ENCODE measurements around the gene CEP41. TPM values are rescaled to one million over a fixed set of nuclear protein-coding genes. Genes with fewer than 3 reads are reported as not detected.

The CEP41 gene
- total RNA-seq, 2 experiments from 2014 or later, result 16.0 to 18.2 TPM

DNA sequence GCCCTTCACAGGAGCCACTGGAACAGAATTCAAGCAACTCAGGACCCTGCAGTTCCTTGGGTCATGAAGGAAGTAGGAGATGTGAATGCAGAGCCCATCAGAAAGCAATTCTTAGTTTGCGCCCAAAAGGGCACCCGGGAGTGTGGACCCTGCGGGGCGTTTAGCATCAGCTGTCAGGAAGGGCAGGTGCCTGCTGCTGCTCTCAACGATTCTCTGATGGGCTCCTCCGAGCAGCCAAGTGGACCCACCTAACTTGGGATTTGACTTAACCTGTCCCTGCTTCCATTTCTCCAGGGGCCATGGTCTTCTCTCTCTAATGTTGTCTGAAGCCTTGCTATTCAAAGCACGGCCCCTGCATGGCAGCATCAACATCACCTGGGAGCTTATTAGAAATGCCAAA, 79.1 kb downstream of the CEP41 start:
- Mint-ChIP-seq H3K27me3 (ENCODE audit: low read depth) (no peaks in the 10 kb centered on the region), H3K27ac (no peak overlapping the region), H3K4me1 (ENCODE audit: low read depth) (peaks cover 8% of the 10 kb centered on the region), H3K36me3 (ENCODE audit: low read depth) (peaks cover 1% of the 10 kb centered on the region), H3K4me3 (no peak overlapping the region), H3K9me3 (peaks cover 5% of the 10 kb centered on the region)
- intact Hi-C loops (cut with micrococcal nuclease), result loop anchor here (2.0 kb wide), 1 partner anchor 85 kb away; no protein-coding TSS in a partner anchor
- CTCF ChIA-PET, result no interaction called here
- DNase-seq, result no peak

DNA sequence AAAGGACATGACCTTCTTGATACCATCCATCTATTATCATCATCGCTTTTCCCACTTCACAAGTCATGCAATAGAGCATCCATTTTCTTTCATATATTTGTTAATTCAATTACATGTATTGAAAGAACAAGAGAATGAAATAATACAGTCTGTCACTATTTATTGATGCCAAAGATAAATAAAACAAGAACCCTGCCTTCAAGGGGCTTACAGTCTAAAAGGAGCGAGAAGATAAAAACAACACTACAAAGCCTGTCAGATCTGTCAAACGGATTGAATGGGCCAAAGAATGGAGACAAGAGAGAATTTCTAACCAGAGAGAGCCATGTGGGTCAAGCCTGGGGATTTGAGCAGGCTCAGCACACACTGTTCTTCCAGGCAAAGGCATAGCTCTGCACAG, 80.3 kb downstream of the CEP41 start:
- no peaks in the 10 kb centered on the region for H3K36me3 Mint-ChIP-seq (ENCODE audit: low read depth)
- no peaks in the 10 kb centered on the region for H3K27me3 Mint-ChIP-seq (ENCODE audit: low read depth)
- DNase-seq, result no peak
- intact Hi-C loops (cut with micrococcal nuclease), result no loop called here
- CTCF ChIA-PET, result no interaction called here
- no peak overlapping the region for H3K27ac Mint-ChIP-seq
- peaks cover 5% of the 10 kb centered on the region for H3K9me3 Mint-ChIP-seq
- peaks cover 4% of the 10 kb centered on the region for H3K4me1 Mint-ChIP-seq (ENCODE audit: low read depth)
- no peak overlapping the region for H3K4me3 Mint-ChIP-seq

DNA sequence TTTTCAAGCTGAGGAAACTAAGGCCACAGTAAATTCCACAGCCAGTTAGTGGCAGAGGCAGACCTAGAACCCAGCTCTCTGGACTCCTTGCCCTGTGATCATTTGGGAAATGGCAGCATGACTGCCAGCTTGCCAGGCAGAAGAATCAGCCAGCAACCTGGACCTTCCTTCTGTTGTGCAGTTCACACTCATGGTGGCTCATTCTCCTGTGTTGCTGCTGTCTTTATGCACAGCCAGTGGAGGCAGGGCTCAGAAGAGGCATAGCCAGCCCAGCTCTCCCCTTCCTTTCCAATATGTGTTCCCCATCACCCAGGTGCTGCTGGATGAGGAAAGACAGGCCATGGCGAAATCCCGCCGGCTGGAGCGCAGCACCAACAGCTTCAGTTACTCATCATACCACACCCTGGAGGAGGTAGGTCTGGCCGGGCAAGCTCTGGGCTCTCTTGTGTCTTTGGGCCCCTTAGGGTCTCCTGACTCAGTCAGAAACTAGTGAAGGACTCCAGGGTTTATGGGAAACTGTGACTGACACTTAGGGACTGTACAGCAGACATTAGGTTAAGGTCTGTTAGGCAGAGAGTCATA, 81.4 kb downstream of the CEP41 start:
- no peaks in the 10 kb centered on the region for H3K36me3 Mint-ChIP-seq (ENCODE audit: low read depth)
- H3K4me3 Mint-ChIP-seq, result no peak overlapping the region
- H3K9me3 Mint-ChIP-seq, result peaks cover 5% of the 10 kb centered on the region
- CTCF ChIA-PET, result no interaction called here
- H3K27me3 Mint-ChIP-seq (ENCODE audit: low read depth), result no peaks in the 10 kb centered on the region
- H3K27ac Mint-ChIP-seq, result no peak overlapping the region
- no peak for DNase-seq
- peaks cover 4% of the 10 kb centered on the region for H3K4me1 Mint-ChIP-seq (ENCODE audit: low read depth)
- intact Hi-C loops (cut with micrococcal nuclease), result no loop called here

DNA sequence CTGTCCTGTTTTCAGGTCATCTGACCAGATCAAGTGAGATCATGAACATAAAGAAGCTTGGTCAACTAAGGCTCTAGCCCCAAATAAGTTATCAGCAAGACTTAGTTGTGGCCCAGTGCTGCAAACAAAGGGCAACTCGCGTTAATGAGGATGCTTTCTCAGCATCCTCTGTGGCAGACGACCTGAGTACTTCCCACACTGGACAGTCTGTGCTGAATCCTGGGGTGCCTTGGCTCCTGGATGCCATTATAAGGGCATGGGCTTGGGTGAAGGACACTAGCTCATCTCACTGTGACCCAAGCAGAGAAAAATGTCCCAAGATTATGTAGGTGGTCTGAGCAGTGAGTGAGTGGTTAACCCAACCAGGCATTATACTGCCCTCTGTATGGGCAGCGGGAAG, 82.3 kb downstream of the CEP41 start:
- Mint-ChIP-seq H3K27ac (no peak overlapping the region), H3K4me1 (ENCODE audit: low read depth) (peaks cover 3% of the 10 kb centered on the region), H3K36me3 (ENCODE audit: low read depth) (no peaks in the 10 kb centered on the region), H3K27me3 (ENCODE audit: low read depth) (no peaks in the 10 kb centered on the region), H3K4me3 (no peak overlapping the region), H3K9me3 (peaks cover 5% of the 10 kb centered on the region)
- intact Hi-C loops (cut with micrococcal nuclease), result no loop called here
- DNase-seq, result no peak
- CTCF ChIA-PET, result no interaction called here

DNA sequence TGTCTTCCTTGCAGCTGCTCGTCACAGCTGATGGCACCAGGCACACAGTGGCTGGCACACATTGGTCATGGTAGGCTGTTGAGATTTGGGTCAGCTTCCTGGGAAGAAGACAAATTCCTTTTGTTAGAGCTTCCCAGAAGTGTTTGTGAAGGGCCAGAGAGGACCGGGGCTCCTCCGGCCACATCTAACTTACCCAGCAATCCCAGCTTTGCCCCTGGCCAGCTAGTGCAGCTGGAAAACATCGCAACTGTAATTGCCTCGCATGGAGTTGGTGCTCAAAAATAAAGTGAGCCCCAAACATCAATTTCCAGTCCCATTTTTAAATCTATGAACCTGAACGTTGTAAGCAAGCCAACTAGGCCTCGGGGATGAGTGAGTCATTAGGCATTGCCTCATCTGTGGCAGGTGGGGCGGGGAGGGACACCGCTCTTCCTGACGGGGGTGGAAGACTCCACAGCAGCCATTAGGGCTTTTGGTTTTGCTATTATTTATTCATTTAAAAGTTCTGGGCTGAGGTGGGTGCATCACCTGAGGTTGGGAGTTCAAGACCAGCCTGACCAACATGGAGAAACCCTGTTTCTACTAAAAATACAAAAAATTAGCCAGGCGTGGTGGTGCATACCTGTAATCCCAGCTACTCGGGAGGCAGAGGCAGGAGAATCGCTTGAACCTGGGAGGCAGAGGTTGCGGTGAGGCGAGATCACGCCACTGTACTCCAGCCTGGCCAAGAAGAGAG, 83.8 kb downstream of the CEP41 start:
- H3K36me3 Mint-ChIP-seq (ENCODE audit: low read depth), result no peaks in the 10 kb centered on the region
- H3K27me3 Mint-ChIP-seq (ENCODE audit: low read depth), result no peaks in the 10 kb centered on the region
- DNase-seq, result no peak
- no peak overlapping the region for H3K27ac Mint-ChIP-seq
- CTCF ChIA-PET, result no interaction called here
- intact Hi-C loops (cut with micrococcal nuclease), result no loop called here
- H3K4me1 Mint-ChIP-seq (ENCODE audit: low read depth), result peaks cover 2% of the 10 kb centered on the region
- peaks cover 5% of the 10 kb centered on the region for H3K9me3 Mint-ChIP-seq
- no peak overlapping the region for H3K4me3 Mint-ChIP-seq

DNA sequence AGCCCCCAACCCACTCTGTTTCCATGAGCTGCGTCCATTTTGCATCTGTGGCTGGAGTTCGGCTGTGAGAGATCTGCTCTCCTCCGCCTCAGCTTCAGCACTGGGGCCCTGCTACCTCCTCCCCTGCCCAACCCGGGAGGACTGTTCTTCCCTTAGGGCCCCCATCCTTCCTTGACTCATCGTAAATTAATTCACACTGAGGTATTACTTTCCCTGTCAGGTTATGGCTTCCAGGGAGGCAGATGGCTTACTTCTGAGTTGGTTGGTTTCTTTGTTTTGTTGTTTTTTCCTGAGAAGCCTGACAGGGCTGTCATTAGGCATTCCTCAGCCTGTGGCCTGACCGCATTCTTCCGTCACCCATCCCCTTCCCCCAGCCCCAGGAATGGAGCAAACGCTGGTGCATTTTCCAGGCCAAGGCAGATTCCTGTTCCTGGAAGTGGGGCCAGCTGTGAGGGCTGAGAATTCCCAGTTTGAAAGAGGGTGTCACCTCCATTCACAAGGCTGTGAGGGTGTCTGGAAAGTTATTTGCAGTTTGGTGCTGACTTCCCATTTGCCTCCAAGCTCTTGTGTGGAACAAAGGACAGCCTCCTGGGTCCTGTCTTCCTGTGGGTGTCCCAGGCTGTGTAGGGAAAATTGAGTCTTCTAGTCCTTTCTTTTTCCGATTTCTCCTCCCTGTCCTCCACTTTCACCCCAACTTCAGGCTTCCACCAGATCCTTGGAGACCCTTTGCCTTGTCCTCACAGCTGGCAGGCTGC, 84.5 kb downstream of the CEP41 start:
- no peaks in the 10 kb centered on the region for H3K36me3 Mint-ChIP-seq (ENCODE audit: low read depth)
- H3K9me3 Mint-ChIP-seq, result peaks cover 5% of the 10 kb centered on the region
- intact Hi-C loops (cut with micrococcal nuclease), result no loop called here
- peaks cover 8% of the 10 kb centered on the region for H3K4me1 Mint-ChIP-seq (ENCODE audit: low read depth)
- no peaks in the 10 kb centered on the region for H3K27me3 Mint-ChIP-seq (ENCODE audit: low read depth)
- no peak overlapping the region for H3K27ac Mint-ChIP-seq
- no peak for DNase-seq
- no peak overlapping the region for H3K4me3 Mint-ChIP-seq
- CTCF ChIA-PET, result no interaction called here

DNA sequence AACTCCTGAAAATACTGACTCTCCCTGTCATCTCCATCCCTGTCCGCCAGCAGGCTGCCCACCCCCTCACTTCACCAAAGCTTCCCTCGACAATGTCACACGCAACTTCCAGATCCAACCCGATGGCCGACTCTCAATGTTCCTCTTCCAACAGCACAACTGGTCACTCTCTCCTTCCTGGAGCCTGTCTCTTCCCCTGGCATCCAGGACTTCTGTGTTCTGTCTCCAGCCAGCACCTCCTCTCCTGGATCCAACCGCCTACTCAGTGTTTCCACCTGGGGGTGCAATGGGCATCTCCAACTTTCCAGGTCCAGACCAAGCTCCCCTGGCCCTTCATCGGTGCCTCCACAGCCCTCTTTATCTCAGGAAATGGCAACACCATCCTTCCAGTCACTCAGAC, 87.6 kb downstream of the CEP41 start:
- DNase-seq, result no peak
- no peak overlapping the region for H3K27ac Mint-ChIP-seq
- no peaks in the 10 kb centered on the region for H3K9me3 Mint-ChIP-seq
- peaks cover 16% of the 10 kb centered on the region for H3K4me1 Mint-ChIP-seq (ENCODE audit: low read depth)
- no peaks in the 10 kb centered on the region for H3K27me3 Mint-ChIP-seq (ENCODE audit: low read depth)
- intact Hi-C loops (cut with micrococcal nuclease), result no loop called here
- no peaks in the 10 kb centered on the region for H3K36me3 Mint-ChIP-seq (ENCODE audit: low read depth)
- H3K4me3 Mint-ChIP-seq, result no peak overlapping the region
- CTCF ChIA-PET, result no interaction called here

DNA sequence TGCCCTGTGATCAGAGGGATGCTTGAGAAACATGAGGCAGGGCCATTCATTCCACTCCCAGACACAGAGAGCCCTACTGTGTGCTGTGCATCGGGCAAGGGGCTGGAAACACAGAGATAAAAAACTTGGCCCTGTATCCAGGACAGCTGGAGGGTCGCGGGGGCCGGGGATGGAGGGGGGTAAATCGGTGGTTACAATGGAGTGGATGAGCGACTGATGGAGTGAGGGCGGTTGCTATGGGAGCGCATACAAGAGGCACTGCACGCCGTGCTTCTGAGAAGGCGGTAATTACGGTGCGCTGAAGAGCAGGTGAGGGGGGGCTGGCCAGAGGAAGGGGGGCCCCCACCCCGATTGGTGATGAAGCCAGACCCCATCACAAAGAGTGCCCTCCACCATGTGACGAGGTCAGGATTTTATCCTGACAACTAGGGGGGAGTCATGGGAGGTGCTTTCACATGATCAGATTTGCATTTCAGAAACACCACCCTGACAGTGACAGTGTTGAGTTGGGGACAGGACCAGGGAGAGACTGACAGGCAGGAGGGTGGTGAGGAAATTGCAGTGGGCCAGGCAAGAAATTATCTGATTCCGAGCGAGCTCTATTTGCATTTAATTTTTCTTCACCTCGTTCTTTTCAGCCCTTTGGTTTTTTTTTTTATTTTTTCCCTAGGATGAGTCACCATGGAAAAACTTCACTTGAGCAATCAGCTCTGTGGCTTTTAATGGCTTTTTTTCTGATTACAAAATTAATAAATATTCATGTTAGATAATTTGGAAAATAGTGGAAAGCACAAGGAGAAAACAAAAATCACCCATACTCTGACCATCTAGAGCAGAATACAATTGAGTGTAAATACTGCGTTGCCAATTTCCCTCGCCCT, 88.4 kb downstream of the CEP41 start:
- H3K4me1 Mint-ChIP-seq (ENCODE audit: low read depth), result peaks cover 16% of the 10 kb centered on the region
- CTCF ChIA-PET, result no interaction called here
- H3K36me3 Mint-ChIP-seq (ENCODE audit: low read depth), result no peaks in the 10 kb centered on the region
- no peaks in the 10 kb centered on the region for H3K9me3 Mint-ChIP-seq
- no peak overlapping the region for H3K4me3 Mint-ChIP-seq
- no peak for DNase-seq
- H3K27ac Mint-ChIP-seq, result no peak overlapping the region
- intact Hi-C loops (cut with micrococcal nuclease), result no loop called here
- no peaks in the 10 kb centered on the region for H3K27me3 Mint-ChIP-seq (ENCODE audit: low read depth)

DNA sequence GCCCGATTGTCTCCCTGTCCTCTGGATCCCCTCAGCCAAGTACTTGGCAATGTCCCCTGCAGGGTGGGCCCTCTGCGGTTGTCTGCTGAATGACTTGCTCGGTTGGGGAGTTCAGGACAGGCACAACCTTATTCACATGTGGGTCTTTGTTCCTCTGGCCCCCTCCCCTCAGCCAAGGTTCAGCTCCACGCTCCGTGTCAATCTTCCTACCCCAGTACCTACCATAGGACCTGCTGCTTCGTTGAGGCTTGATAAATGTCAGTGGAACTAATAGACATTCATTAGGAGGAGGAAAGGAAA, 89.1 kb downstream of the CEP41 start:
- intact Hi-C loops (cut with micrococcal nuclease), result no loop called here
- no peak overlapping the region for H3K27ac Mint-ChIP-seq
- no peaks in the 10 kb centered on the region for H3K27me3 Mint-ChIP-seq (ENCODE audit: low read depth)
- peaks cover 16% of the 10 kb centered on the region for H3K4me1 Mint-ChIP-seq (ENCODE audit: low read depth)
- DNase-seq, result no peak
- CTCF ChIA-PET, result no interaction called here
- no peak overlapping the region for H3K4me3 Mint-ChIP-seq
- no peaks in the 10 kb centered on the region for H3K9me3 Mint-ChIP-seq
- H3K36me3 Mint-ChIP-seq (ENCODE audit: low read depth), result no peaks in the 10 kb centered on the region

DNA sequence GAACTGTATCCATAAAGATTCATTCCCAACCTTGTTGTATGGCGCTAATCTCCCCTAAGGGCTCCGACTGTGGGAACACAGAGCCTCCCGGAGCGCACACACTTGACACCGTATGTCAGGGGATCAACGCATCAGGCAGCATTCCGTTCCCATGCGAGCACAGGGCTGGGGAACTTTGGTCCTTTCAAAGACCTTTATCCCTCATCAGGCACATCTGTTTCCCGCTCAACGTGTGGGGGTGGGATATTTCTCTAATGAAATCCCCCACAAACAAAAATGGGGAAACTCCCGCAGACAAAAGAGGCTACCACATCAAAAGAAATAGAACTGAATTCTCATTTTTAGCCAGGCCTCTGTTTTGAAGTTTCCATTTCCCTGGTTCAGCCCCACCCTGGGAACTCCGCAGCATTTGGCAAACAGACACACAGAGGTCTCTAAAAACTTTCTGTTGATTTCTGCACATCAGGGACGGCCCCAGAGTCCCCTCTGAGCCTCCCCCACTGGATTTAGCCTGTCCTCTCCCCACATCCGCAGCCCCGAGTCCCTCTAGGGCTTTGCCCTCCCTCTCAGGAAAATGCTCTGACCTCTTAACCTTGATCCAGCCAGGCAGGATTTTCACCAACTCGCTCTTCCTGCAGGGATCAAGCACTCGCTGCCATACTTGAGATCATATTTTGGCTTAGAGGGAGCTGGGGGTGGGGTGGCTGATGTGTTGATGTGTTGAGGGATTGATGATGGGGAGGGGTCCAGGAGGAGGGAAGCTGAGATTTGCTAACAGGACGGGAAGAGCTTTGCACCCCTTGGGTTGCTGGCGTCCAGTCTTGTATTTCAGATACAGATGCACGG, 89.6 kb downstream of the CEP41 start:
- intact Hi-C loops (cut with micrococcal nuclease), result no loop called here
- Mint-ChIP-seq H3K36me3 (ENCODE audit: low read depth) (no peaks in the 10 kb centered on the region), H3K9me3 (no peaks in the 10 kb centered on the region), H3K4me3 (no peak overlapping the region), H3K4me1 (ENCODE audit: low read depth) (peaks cover 16% of the 10 kb centered on the region), H3K27me3 (ENCODE audit: low read depth) (no peaks in the 10 kb centered on the region), H3K27ac (no peak overlapping the region)
- DNase-seq, result no peak
- CTCF ChIA-PET, result no interaction called here

DNA sequence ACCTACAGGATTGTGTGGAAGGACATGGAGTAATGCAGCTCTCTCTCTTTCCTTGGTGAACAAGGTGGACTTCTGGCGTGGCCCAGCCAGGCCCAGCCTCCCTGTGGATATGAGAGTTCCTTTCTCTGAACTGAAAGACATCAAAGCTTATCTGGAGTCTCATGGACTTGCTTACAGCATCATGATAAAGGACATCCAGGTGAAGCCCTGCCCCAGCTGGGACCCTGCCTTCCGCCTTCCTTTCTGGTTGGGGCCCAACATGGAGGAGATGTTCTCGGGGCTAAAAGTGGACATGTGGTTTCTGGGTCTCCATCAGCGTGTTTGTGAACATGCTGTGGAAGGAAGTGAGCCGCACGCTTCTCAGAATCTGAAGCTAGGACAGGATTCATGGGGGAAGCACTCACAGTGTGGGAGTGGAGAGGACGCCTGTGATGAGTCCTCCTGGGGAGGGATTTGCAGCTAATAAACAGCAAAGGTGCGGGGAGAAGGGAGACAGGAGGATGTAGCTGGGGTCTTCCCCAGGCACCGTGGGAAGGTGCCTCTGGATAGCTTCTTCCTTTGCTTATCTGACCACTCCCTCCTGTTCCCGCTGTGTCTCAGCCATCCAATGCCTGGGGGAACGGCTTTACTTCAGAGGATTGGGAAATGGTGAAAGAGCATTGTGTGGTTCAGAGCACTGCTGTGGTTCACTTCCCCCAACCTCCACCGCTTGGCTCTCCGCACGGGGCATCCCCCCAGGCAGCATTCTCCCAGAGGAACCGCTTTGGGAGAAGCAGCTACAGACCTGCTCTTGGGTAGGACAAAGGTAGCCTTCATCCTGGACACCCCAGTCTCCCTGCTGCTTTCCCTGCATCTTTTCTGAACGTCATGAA, 90.7 kb downstream of the CEP41 start:
- H3K4me3 Mint-ChIP-seq, result no peak overlapping the region
- intact Hi-C loops (cut with micrococcal nuclease), result no loop called here
- H3K9me3 Mint-ChIP-seq, result no peaks in the 10 kb centered on the region
- CTCF ChIA-PET, result interaction anchor here (0.6 kb wide), 1 partner anchor 286 kb away, joined by 3 read pairs; no protein-coding TSS in a partner anchor
- H3K36me3 Mint-ChIP-seq (ENCODE audit: low read depth), result no peaks in the 10 kb centered on the region
- DNase-seq, result no peak
- H3K27ac Mint-ChIP-seq, result no peak overlapping the region
- peaks cover 16% of the 10 kb centered on the region for H3K4me1 Mint-ChIP-seq (ENCODE audit: low read depth)
- H3K27me3 Mint-ChIP-seq (ENCODE audit: low read depth), result no peaks in the 10 kb centered on the region
